T1000 (cell line): ENCODE data around the gene GARRE1.
"Not testable (repeated sequence)": the region's sequence is repeated elsewhere in the genome, so short reads cannot be mapped to it uniquely, and the experiment has no call there.

Source experiments
- DNase-seq: peaks from one replicate; lab custom pipeline; 2025; ENCODE audit warnings: mixed read lengths; lab: John Stamatoyannopoulos, UW

Gene GARRE1

GRCh38 chr19:34257559-34257924 is 3.2 kb downstream of the GARRE1 start:
- DNase-seq = no peak

GRCh38 chr19:34259367-34260095 is 5.2 kb downstream of the GARRE1 start:
- DNase-seq = no peak

DNA sequence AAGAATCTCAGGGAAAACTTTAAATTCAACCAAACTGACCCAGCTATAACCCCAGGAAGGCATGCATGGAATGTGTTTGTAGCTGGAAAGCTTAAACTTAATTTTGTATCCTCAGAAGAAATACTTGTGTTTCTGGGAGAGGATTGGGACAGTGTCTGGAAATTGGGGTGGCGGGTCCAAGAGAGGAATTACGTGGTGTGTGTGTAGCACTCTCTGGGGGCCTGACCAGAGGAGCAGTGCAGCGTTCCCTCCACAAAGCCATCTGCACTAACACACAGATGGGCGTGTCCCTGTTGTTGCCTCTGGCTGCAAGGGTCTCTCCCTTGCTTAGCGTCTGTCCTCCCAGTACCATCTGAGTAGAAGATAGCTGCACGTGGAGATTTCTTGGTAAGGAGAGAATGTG is 6.4 kb downstream of the GARRE1 start:
- DNase-seq = no peak

- no peak for DNase-seq
Observed at GRCh38 chr19:34261334-34262109, 7.2 kb downstream of the GARRE1 start.

DNA sequence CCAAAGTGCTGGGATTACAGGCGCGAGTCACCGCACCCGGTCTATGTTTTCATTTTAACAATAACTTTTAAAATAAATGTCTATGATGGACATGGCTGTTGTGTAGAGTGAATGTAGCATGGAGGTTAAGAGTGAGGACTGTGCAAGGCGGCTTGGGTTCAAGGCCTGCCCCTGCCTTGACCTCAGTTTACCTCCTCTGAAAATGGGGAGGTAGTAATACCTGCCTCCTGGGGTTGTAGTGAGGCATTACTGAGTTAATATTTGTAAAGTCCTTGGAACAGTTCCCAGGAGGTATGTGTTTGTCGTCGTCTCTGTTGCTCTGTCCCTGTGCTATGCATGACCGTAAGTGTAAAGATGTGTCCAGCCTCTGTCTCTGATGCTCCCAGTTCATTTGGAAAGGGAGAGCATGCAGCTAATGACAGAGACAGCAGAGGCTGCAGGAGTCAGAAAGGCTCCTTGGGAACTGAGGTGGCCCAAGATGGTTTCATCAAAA is 9.4 kb downstream of the GARRE1 start:
- no peak for DNase-seq

DNA sequence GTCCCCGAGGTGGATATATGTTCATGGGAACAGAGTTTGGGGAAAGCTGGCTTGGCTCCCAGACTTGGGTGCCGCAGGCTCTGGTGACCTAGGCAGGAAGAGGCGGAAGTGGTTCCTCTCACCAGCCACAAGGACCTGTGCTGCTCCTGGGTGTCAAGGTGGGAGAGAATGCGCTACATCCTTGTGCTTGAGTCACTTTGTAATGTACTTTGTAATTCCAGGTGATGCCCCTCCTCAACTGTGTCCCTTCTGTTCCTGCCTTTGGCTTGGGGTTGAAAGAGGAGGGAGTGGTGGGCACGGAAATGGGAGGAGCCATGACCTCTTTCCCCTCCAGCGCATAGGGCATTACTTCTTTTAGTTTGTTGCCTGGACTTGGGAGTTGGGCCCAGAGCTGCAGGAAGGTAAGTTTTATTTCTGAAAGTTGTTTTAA is 10.9 kb downstream of the GARRE1 start:
- no peak for DNase-seq

DNA sequence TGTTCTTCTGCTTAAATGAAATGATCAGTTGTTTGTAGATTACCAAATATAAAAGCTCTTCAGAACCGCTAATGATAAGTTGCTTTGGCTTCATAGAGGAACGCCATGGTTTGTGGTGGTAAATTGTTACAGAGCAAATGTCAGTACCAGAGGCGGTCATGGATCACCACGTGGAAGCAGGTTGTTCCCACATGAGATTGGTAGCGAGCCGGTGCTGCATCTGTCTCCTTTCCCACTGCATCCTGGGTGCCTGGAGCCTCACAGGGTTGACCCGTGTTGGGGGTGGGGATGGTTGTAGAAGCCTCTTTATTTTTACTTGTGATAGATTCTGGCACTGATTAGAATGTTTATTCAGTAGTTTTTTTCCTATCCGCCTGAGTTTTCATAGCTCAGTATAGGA is 14.7 kb downstream of the GARRE1 start:
- DNase-seq = no peak

DNA sequence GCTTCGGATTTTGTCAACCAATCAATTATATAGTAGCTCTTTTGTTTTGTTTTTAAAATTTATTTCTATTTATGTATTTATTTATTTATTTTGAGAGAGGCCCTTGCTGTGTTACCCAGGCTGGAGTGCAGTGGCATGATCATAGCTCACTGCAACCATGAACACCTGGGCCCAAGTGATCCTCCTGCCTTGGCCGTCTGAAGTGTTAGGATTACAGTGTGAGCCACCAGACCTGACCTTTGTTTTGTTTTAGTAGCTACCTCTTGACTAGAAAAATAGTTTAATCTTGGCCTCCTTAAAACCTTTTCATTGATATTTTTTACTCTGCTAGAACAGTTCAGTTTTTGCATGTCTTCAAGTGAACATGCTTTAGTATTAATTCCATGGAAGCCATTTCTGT is 15.1 kb downstream of the GARRE1 start:
- no peak for DNase-seq

GRCh38 chr19:34269968-34270621 is 15.7 kb downstream of the GARRE1 start:
- peak; percentile 19 for DNase-seq

GRCh38 chr19:34273121-34273520 is 18.8 kb downstream of the GARRE1 start:
- no peak for DNase-seq

DNA sequence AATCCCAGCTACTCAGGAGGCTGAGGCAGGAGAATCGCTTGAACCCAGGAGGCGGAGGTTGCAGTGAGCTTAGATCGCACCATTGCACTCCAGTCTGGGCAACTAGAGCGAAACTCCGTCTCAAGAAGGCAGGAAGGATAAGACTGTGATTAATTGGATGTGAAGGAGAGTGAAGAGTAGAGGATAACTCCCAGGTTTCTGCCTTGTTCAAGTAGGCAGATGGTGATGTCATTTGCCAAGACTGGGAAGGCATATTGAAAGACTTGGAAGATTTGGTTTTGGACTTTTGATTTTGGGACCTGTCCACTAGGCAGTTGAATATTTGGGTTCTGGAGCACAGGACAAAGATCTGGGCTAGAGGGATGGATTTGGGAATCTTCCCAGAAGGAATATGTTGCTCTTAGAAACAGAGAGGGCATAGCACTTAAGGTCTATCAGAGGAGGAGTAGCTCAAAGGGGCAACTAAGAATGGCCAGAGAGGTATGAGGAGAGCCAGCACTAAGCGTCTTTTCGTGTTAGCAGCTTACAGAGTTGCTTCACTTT is 20.0 kb downstream of the GARRE1 start:
- no peak for DNase-seq

DNA sequence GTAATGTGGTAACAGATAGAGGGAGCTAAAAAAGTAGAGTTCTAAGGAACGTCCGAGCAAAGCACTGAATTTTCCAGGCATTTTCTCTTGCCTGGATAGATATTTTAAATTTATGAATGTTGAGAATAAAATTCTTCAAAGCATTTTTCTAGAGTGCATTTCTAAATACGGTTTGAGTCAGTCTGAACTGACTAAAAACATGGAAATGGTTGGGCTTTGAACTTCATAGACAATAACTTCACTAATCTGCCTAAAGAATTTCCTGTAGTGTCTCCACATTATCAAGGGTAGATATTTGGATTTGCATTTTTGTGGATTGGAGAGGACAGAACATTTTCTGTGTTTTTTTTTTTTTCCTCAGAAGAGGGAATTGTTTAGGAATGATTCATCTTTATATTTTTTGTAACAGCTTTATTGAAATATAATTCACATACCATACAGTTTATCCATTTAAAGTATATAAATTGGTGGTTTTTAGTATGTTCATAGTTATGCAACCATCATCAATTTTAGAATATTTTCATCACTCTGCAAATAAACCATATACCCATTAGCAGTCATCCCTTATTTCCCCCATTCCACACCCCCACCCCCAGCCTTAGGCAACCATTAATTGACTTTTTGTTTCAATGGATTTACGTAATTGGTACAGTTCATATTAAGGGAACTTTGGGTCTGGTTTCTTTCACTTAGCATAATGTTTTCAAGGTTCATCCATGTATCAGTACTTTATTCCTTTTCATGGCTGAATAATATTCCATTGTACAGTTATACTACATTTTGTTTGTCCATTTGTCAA is 20.7 kb downstream of the GARRE1 start:
- DNase-seq = no peak

DNA sequence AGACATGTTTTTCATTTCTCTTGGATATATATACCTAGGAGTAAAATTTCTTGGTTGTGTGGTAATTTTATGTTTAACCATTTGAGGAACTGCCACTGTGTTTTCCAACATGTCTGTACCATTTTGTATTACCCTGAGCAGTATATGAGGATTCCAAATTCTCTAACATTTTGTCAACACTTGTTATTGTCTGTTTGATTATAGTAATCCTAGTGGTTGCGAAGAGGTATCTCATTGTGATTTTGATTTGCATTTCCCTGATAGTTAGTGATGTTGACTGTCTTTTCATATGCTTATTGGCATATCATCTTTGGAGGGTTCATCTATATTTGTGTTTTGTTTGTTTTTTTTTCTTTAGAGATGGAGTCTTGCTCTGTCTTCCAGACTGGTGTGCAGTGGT is 21.4 kb downstream of the GARRE1 start:
- DNase-seq = no peak

GRCh38 chr19:34276614-34277013 is 22.3 kb downstream of the GARRE1 start:
- DNase-seq = no peak

DNA sequence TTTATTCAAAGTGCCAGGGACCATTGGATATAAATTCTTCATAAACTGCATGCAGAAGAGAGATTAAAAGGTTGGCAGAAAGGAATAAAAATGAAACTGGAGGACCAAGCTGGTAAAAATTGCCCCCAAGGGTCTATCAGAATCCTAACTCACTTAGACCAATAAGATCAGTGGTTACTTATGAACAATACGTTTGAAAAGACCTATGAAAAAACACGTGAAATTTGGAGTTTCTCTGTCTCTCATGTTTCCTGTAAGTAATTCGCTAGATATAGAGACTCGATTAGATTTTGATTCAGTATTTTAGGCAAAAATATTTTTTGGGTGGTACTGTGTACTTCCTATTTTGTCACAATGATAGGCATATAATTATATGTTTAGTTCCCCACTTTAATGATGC is 22.9 kb downstream of the GARRE1 start:
- no peak for DNase-seq

GRCh38 chr19:34278783-34279182 is 24.4 kb downstream of the GARRE1 start:
- no peak for DNase-seq

- not testable (repeated sequence) for DNase-seq
Observed at GRCh38 chr19:34281444-34281843, 27.1 kb downstream of the GARRE1 start.

DNA sequence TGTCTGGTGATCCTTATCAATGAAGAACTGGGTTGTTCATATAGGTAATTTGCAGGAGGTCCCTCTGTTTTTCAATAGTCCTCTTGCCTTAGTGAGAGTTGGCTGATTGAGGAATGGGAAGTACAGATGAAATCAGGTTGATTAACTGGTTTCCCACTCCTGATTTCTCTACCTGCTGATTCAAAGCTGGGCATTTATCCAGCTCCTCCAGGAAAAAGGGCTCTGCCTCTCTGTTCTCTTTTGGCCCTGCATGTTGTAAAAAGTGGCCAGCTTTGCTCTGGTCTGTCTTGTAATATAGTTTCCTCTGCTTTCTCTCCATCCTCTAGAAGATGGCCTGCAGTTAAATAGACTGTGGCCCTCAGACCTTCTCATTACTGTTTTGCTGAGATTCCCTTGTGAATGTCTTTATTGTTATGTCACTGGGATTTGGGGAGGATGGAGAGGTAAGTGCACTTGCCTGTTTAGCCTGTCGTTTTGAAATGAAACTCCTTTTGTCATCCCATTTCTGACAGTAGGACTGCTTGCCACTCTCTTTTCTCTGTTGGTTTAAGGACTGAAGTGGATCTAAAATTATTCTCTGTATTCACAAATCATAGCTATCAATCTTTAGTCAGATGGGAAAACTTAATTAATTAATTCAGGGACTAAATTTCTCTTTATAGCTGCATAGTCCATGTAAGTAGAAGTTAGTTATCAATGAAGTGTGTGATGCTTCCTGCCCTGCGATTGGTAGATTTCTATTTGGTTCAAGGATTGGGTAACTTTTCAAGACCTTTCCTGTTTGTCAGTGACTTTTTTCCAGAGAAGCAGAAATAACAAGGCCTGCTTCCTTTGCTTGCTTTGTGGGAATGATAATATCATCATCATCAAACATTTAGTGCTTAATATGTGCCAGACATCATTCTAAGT is 28.5 kb downstream of the GARRE1 start:
- no peak for DNase-seq

DNA sequence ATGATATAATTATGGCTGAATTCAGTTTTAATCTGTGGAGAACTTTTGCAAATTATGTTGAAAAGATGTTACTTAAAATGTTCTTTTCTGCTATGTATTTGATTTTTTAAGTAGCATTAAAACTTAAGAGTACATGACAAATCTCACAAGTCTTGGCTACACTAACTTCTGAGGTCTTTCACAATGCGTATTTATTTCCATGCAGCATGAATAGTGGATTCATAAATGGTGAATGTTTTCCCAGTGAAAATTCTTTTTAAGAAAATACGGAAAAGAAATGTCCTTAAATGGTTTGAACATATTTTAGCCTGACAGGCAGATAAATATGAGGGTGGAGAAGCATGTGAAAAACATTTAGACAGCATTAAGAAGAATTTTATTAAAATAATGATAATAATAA is 30.2 kb downstream of the GARRE1 start:
- no peak for DNase-seq

- no peak for DNase-seq
Observed at GRCh38 chr19:34287662-34288140, 33.3 kb downstream of the GARRE1 start.

GRCh38 chr19:34288381-34288780 is 34.0 kb downstream of the GARRE1 start:
- no peak for DNase-seq
